ENCODE data around the gene DGKQ.
"Not testable (repeated sequence)": the region's sequence is repeated elsewhere in the genome, so short reads cannot be mapped to it uniquely, and the experiment has no call there.

The DGKQ gene

DNA sequence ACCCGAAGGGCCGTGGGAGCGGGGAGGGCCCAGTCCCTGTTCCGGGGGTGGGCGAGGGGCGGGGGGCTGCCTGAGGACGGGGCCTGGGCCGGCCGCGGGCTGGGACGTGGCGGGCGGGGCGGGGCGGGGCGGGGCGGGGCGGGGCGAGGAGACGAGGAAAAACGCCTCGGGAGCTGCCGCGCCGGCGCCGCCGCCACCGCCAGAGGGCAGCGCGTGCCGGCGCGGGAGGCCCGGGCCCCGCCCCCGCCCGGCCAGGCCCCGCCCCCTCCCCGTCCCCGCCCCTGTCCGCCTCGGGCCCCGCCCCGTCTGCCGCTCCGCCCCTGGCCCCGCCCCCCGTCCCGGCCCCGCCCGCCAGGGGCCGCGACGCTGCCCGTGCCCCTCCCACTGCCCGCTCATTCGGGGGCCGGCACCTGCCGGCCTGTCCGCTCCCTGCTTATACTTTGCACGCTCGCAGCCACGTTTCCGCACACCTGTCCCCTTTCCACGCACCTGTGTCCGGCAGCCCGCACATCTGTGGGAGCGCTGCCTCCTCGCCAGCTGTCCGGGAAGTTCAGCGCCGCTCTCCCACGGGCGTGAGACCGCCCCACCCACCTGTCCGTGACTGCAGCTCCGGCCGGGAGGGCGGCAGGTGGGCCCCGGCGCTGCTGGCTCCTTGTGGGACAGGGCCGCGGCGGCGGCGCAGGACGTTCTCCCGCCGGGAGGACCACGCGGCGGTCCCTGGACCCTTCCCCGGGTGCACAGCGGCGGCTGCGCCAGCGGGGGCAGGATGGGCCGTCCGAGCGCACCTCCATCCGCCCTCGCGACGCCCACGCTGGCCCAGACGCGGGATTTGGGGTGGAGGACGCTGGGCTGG, 36.4 kb upstream of the DGKQ start:
- DNase-seq (ENCODE audit: low read depth in 3 of 3) = peak in 2 of 3 experiments; percentile 45 to 61

- DNase-seq (ENCODE audit: low read depth in 3 of 3) = peak in 1 of 3 experiments; percentile 24
These were observed 35.6 kb upstream of the DGKQ start for GRCh38 chr4:1008840-1009541.

DNA sequence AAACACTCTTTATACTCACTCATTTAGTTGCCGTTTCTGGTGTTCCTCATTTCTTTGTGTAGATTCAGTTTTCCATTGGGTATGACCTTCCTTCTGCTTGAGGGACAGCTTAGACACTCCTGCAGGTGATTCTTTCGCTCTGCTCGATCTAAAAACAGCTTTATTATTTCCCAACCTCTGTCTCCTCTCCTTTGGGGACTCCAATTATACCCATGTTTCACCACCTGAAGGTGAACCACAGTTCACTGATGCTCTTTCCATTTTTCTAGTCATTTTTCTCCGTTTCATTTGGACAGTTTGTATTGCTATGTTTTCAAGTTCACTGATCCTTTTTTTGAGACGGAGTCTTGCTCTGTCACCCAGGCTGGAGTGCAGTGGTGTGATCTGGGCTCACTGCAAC, 33.5 kb upstream of the DGKQ start:
- DNase-seq (ENCODE audit: low read depth in 3 of 3) = no peak

DNA sequence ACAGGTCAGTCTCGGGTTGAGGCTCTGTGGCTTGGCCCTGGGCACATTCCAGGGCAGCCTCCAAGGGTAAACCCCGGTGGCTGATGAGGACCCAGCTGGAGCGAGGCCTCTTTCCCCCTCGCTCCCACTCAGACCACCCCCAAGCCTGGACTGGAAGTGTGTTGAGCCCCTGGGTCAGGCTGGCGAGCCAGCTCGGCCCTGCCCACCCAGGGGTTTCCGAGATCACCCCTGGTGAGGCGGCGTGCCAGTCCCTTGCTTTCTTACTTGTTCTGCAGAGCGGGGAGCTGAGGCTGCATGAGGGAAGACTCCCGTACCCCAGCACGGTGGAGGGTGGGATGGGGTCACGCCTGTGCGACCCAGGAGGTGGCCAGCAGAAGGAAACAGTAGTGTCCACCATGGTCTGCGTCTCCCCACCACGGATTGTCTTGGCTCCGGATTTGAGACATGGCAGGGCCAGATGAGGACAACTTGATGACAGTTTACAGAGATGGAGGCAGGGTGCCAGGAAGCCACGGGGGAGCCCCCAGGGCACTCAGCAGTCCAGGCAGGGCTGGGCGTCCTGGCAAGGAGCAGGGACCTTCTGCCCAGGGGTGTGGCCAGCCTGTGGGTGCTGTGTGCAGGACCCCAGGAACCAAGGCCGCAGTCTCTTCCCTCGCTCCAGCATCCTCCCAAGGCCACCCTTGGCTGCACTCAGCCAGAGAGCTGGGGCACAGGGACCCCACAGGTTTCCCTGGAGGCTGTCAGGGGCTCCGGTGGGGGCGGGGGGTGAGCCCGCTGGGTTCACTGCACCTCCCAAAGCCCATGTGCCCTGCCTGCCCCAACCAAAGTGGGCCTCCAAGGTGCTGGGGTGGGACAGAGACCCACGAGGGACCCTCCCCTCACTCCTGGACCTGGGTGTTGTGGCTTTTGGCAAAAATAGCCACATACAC, 31.5 kb upstream of the DGKQ start:
- DNase-seq (ENCODE audit: low read depth in 3 of 3) = no peak

- DNase-seq (ENCODE audit: low read depth in 3 of 3) = no peak
These were observed 30.7 kb upstream of the DGKQ start for GRCh38 chr4:1004071-1004418.

GRCh38 chr4:1003271-1004070, 30.1 kb upstream of the DGKQ start:
- DNase-seq (ENCODE audit: low read depth in 3 of 3) = no peak

DNA sequence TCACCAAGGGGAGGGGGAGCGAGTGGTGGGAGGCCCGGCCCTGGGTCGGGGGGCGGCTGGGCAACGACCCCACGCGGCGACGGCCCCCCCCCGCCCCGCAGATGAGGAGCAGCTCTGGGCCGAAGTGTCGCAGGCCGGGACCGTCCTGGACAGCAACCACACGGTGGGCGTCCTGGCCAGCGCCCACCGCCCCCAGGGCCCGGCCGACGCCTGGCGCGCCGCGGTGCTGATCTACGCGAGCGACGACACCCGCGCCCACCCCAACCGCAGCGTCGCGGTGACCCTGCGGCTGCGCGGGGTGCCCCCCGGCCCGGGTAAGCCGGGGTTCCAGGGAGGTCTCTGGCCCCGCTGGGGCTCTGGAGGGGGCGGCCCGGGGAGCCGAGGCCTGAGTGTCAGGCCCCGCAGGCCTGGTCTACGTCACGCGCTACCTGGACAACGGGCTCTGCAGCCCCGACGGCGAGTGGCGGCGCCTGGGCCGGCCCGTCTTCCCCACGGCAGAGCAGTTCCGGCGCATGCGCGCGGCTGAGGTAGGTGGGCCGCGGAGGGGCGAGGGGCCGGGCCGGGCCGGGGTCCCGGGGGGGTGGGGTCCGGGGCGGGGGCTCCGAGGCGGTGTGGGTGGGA, 29.4 kb upstream of the DGKQ start:
- no peak for DNase-seq (ENCODE audit: low read depth in 3 of 3)

DNA sequence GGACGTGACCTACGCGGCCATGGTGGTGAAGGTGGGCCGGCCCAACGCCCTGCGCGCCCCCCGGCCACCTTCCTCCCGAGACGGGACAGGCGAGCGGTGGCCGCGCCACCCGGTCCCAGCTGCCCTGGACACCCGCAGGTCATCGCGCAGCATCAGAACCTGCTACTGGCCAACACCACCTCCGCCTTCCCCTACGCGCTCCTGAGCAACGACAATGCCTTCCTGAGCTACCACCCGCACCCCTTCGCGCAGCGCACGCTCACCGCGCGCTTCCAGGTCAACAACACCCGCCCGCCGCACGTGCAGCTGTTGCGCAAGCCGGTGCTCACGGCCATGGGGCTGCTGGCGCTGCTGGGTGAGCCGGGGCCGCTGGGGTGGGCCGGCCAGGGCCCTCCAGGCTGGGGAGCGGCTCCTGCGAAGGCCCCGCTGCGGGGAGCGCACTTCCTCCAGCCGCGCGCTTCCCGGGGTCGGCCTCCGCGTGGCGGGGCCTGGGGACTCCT, 28.8 kb upstream of the DGKQ start:
- no peak for DNase-seq (ENCODE audit: low read depth in 3 of 3)

DNA sequence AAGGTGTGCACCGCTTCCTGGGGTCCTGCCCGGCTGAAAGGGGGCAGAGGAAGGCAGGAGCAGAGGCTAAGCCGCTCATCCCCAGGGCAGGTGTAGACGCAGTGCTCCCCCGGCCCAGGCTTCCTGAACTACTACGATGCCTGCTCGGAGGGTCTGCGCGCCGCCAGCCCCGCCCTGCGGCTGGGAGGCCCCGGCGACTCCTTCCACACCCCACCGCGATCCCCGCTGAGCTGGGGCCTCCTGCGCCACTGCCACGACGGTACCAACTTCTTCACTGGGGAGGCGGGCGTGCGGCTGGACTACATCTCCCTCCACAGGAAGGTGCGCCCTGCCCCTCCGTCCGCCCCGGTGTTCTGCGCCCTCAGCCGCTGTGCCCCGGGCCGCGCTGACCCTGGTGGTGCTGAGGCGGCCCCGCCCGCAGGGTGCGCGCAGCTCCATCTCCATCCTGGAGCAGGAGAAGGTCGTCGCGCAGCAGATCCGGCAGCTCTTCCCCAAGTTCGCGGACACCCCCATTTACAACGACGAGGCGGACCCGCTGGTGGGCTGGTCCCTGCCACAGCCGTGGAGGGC, 28.3 kb upstream of the DGKQ start:
- DNase-seq (ENCODE audit: low read depth in 3 of 3) = no peak

GRCh38 chr4:1000686-1001260, 27.4 kb upstream of the DGKQ start:
- no peak for DNase-seq (ENCODE audit: low read depth in 3 of 3)

DNA sequence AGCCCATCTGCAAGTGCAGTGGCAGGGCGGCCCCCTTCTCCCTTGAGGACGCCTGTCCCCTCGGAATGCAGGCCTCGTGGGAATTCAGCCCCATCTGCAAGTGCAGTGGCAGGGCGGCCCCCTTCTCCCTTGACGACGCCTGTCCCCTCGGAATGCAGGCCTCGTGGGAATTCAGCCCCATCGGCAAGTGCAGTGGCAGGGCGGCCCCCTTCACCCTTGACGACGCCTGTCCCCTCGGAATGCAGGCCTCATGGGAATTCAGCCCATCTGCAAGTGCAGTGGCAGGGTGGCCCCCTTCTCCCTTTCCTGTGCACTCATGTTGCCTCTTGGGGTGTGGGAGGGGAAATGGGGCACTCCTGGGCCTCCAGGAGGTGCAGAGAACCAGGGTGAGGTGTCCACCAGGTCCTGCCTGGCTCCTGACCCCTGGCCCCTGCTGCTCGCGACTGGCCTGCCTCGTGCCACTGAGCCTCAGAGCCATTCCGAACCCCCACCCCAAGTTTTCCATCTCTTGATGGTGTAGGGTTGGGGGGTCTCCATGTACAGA, 26.6 kb upstream of the DGKQ start:
- DNase-seq (ENCODE audit: low read depth in 3 of 3) = no peak

GRCh38 chr4:999240-999863, 26.0 kb upstream of the DGKQ start:
- DNase-seq (ENCODE audit: low read depth in 3 of 3) = not testable (repeated sequence)

DNA sequence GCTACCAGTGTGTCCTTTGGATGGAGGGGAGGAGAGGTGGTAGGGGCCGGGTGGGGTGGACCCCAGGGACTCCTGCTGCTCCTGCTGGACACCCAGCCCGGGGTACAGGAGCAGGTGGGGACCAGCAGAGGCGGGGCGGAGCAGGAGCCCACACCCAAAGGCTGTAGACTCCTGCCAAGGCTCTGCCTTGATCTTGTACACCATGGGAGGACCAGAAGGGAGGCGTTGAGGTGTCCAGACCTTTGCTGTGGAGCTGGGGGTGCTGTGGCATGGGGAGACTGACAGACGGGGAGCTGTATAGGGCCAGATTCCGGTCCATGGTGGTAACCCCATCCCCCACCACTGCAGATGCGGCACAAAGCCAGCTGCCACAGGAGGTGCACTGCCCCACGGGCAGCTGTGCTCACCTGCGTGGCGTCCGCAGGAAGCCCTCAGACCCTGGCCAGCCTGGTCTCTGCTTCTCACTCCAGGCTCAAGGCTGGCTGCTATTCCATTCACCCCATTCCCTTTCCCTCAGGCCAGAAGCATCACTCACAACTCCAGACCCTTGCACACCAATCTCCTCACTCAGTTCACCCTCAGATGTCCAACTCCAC, 24.8 kb upstream of the DGKQ start:
- no peak for DNase-seq (ENCODE audit: low read depth in 3 of 3)

DNA sequence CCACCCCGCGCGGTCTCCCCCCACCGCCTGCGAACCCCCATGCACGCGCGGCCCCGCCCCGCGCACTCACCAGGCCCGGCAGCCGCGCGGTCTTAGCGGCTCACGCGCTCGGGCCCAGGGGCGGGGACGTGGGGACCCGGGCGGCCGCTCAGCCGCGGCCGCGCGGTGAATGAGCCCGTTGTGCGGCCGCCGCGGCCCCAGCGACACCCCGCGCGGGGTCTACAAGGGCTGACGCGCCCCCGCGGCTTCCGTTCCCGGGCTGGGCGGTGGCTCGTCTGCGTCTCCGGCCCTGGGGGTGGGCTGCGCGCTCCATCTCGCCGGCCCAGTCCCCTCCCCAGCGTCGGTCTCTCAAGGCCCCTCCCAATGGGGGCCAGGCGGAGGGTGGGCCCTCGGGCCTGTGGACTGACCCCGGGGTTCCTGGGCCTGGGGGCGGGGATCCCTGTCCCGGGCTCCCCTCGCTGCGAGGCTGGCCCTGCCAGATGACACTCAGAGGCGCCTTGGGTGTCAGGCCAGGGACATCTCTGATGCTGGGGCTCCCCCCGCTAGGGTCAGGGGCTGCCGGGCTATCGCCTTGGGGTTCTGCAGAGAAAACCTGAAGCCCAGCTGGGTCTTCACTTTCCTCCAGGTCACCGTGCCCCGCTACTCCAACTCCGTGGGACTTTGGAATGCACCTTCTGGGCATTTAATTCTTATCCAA, 24.2 kb upstream of the DGKQ start:
- no peak for DNase-seq (ENCODE audit: low read depth in 3 of 3)

GRCh38 chr4:996997-997374, 23.6 kb upstream of the DGKQ start:
- DNase-seq (ENCODE audit: low read depth in 3 of 3) = no peak

DNA sequence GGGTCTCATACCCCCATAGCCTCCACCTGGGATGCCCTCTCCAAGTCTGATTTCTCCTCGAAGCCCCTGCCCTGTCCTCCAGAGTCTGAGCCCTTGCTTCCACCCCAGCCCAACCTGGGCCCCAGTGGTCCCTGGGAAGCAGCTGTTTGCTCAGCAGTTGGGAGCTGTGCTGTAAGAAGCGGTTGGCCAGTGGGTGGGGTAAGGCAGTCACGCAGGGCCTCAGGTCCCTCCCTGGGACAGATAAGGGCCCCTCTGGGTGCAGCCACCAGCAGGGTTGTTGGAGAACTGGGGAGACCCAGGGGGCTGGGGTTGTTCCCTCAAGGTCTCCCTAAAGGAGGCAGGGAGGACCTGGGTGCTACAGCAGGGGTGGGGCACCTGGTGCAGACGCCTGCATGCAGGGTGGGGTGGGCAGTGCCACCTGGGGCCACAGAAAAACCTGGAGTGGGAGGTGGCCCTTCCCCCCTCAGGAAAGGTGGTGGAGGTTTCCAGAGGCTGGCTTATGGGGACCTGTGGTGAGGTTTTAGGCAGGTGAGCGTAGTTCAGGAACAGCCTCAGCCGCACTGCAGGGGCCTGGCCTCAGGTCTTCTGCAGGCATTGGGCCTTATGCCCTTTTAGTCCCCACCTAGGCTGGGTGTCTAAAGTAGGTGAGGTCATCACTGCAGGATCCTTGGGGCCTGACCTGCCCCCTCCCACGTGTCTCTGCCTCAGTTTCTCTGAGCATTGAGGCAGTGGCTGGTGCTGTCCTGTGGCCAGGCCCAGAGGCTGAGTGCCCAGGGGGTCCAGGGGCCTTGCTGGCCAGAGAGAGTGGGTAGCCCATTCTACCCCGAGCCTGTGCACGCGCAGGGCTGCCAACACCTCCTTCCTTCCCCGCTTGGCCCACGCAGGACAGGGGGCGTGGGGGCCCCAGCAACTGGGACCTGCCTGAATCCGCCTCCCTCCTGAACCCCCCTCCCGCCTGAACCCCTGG, 22.9 kb upstream of the DGKQ start:
- no peak for DNase-seq (ENCODE audit: low read depth in 3 of 3)
